GM12878 (cell line): ENCODE measurements around the gene SRD5A1. TPM values are rescaled to one million over a fixed set of nuclear protein-coding genes. Genes with fewer than 3 reads are reported as not detected.

Experiments used
- ATAC-seq: fragments of 200-7000 bp; cut with Tn5 transposase; 3 replicates; pipeline ENCODE4 v1.9.1; 2020; ENCODE audit warnings: mild to moderate bottlenecking, moderate library complexity
- BruUV-seq: library from RNA; stranded (reverse); fragments of 400-500 nt; replicated peaks from 2 replicates; lab custom pipeline; 2021; lab: Mats Ljungman, UMichigan
- CTCF ChIA-PET: fragments of 300-600 bp; sonication (Branson Sonifier 250); formaldehyde crosslinking; extraction: SDS; loops from one replicate; lab custom pipeline; 2021; ENCODE audit warnings: inconsistent platforms; lab: Yijun Ruan, JAX
- POLR2A ChIA-PET: fragments of 350-600 bp; formaldehyde crosslinking; extraction: SDS; loops from one replicate; lab custom pipeline; 2021; ENCODE audit warnings: inconsistent platforms; lab: Charles Lee
- RAD21 ChIA-PET: fragments of 300-600 bp; sonication (Branson Sonifier 250); formaldehyde crosslinking; loops from one replicate; lab custom pipeline; 2023; ENCODE audit warnings: antibody characterized with exemption; ENCODE audit not compliant: unreplicated experiment; lab: Charles Lee
- SMC1A ChIA-PET: fragments of 300-600 bp; sonication (Branson Sonifier 250); formaldehyde crosslinking; loops from one replicate; lab custom pipeline; 2023; ENCODE audit not compliant: unreplicated experiment, uncharacterized antibody; lab: Charles Lee
- DNase-seq: peaks from one replicate; pipeline ENCODE4 v3.0.0-alpha.2; 2011; ENCODE audit warnings: low read depth, low spot score
- FAIRE-seq: peaks from 3 replicates; lab custom pipeline; 2011; peaks lifted over from hg19 to GRCh38; lab: Jason Lieb, UNC
- H2AFZ ChIP-seq: 2 replicates; pipeline ENCODE4 v1.6.0; 2011; ENCODE audit warnings: low read depth, low read length, control low read depth; ENCODE audit not compliant: control insufficient read depth
- H3K27ac ChIP-seq: 2 replicates; pipeline ENCODE4 v1.5.1; 2011; ENCODE audit warnings: control low read depth; ENCODE audit not compliant: control insufficient read depth, insufficient read depth
- H3K27me3 ChIP-seq, 2 experiments: replicated peaks in 1 of 2; 2 replicates each; pipeline versions ENCODE4 v1.6.0 to v1.6.1; 2011; ENCODE audit warnings: low read length in 1 of 2; ENCODE audit not compliant: control insufficient read depth in 2 of 2, insufficient read depth in 2 of 2
- H3K36me3 ChIP-seq, 2 experiments: 2 replicates each; pipeline ENCODE4 v1.5.1; 2011; ENCODE audit warnings: low read length in 1 of 2; ENCODE audit not compliant: control insufficient read depth in 2 of 2, insufficient read depth in 2 of 2
- H3K4me1 ChIP-seq: 2 replicates; pipeline ENCODE4 v1.6.1; 2011; ENCODE audit warnings: mild to moderate bottlenecking, low read length, moderate library complexity, mixed read lengths; ENCODE audit not compliant: control insufficient read depth, insufficient read depth
- H3K4me2 ChIP-seq: 2 replicates; pipeline ENCODE4 v1.6.0; 2011; ENCODE audit warnings: control low read depth; ENCODE audit not compliant: control insufficient read depth, insufficient read depth
- H3K4me3 ChIP-seq: fragments of 200-600 bp; sonication (generic); 2 replicates; pipeline ENCODE4 v1.5.1; 2016
- H3K79me2 ChIP-seq: 2 replicates; pipeline ENCODE4 v1.6.0; 2011; ENCODE audit warnings: low read length; ENCODE audit not compliant: control insufficient read depth, insufficient read depth
- H3K9ac ChIP-seq: 2 replicates; pipeline ENCODE4 v1.8.0; 2011; ENCODE audit warnings: low read length, control low read depth, mixed read lengths; ENCODE audit not compliant: control insufficient read depth, insufficient read depth
- H3K9me3 ChIP-seq: replicated peaks from 3 replicates; pipeline ENCODE4 v1.5.1; 2011; ENCODE audit warnings: mild to moderate bottlenecking, low read length; ENCODE audit not compliant: control insufficient read depth, insufficient read depth
- H4K20me1 ChIP-seq: 2 replicates; pipeline ENCODE4 v1.6.0; 2011; ENCODE audit not compliant: control insufficient read depth, insufficient read depth
- CUX1 ChIP-seq: IDR thresholded peaks from 2 replicates; pipeline ENCODE4 v1.6.1; 2012; ENCODE audit warnings: improper control_type of control experiment, low read depth, low read length; ENCODE audit not compliant: insufficient replicate concordance
- EZH2 ChIP-seq: IDR thresholded peaks from 2 replicates; pipeline ENCODE4 v1.6.1; 2012; ENCODE audit warnings: low read depth, mild to moderate bottlenecking, control low read depth, inconsistent platforms, low read length, borderline replicate concordance; ENCODE audit not compliant: control insufficient read depth
- HSF1 ChIP-seq: fragments of 150-350 bp; IDR thresholded peaks from 2 replicates; pipeline ENCODE4 v1.6.1; 2014; ENCODE audit warnings: mild to moderate bottlenecking, low read depth, low read length
- POLR2A ChIP-seq: IDR thresholded peaks from 2 replicates; pipeline ENCODE4 v1.6.1; 2011; ENCODE audit warnings: low read depth, mild to moderate bottlenecking, low read length
- SUZ12 ChIP-seq: fragments of 200-600 bp; sonication (generic); IDR thresholded peaks from one replicate; pipeline ENCODE4 v1.6.1; 2018; ENCODE audit warnings: antibody characterized with exemption, mild to moderate bottlenecking; ENCODE audit not compliant: unreplicated experiment
- USF2 ChIP-seq: IDR thresholded peaks from 2 replicates; pipeline ENCODE4 v1.6.1; 2011; ENCODE audit warnings: low read depth, low read length, improper control_type of control experiment, borderline replicate concordance
- WGBS: methylation state at CpG from one replicate; pipeline ENCODE4 v1.1.6; 2016; ENCODE audit warnings: low lambda C conversion rate; ENCODE audit not compliant: insufficient replicate concordance, insufficient coverage; ENCODE audit errors: missing lambda C conversion rate; 5-methylcytosine and 5-hydroxymethylcytosine counted together
- in situ Hi-C: fragments of 300-500 bp; cut with MboI; formaldehyde crosslinking; loops from 9 replicates; pipeline ENCODE4 v1.14.3; 2018; ENCODE audit warnings: mixed read lengths
- intact Hi-C: fragments of 100-400 bp; cut with micrococcal nuclease; formaldehyde crosslinking; loops from one replicate; pipeline ENCODE4 v1.14.2; 2022; ENCODE audit not compliant: unreplicated experiment
- polyA plus RNA-seq, 11 experiments: library from polyadenylated mRNA; depleted of rRNA in 4 of 11; unstranded in 6 of 11; stranded (reverse) in 5 of 11; fragments of >200 nt; fragmentation: Nextera tagmentation in 4 of 11; fragmentation: Illumina TruSeq in 1 of 11; extraction: Ambion mirVana in 4 of 11; extraction: Trizol in 1 of 11; gene quantifications; 1 replicate in 1 of 11; 2 replicates in 10 of 11; pipeline versions ENCODE4 v1.2.1 to v1.2.3, GENCODE V29; 2011 to 2016; ENCODE audit warnings: inconsistent platforms in 2 of 11, missing spikeins in 2 of 11, low read depth in 1 of 11
- total RNA-seq, 4 experiments: library from RNA; depleted of rRNA in 3 of 4; stranded (reverse); fragments of >200 nt in 3 of 4; fragmentation: Illumina TruSeq in 1 of 4; extraction: Trizol in 1 of 4; gene quantifications; 2 replicates each; pipeline versions ENCODE4 v1.2.1 to v1.2.3, GENCODE V29; 2013 to 2021

SRD5A1 gene
- total and polyA plus RNA-seq, 10 of the 15 experiments (the other 5 are each of a cell fraction or from before 2014, with no cell fraction given): 0.76 to 20.1 (median 12.3) TPM

DNA sequence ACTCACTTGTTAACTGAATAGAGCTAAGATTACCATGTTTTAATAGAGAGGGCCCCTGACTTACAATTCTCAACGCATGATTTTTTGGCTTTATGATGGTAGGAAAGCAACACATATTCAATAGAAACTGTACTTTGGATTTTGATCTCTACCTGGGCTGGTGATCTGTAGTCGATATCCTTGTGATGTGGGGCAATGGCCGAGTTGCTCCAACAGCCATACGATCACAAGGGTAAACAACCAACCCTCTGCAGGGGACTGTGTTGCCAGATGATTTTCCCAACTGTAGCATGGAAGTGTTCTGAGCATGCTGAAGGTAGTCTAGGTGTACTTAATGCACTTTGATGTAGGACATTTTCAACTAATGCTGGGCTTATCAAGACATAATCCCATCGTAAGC, 36.9 kb upstream of the SRD5A1 start (continued):
- TF ChIP-seq CUX1 (no peak), HSF1 (no peak), USF2 (no peak)

GRCh38 chr5:6597557-6597956, 35.7 kb upstream of the SRD5A1 start:
- no peak overlapping the region for H3K9ac ChIP-seq
- no peak overlapping the region for H3K27ac ChIP-seq
- no peak for TF ChIP-seq SUZ12
- TF ChIP-seq POLR2A: 0 out of 2 replicates have a peak, but pooled peaks have one; percentile 24
- TF ChIP-seq EZH2: no peak
- ChIA-PET POLR2A (no interaction called here), SMC1A (no interaction called here), CTCF (interaction anchor here (1.0 kb wide), 1 partner anchor 147 kb away, joined by 3 read pairs; no protein-coding TSS in a partner anchor), RAD21 (no interaction called here)
- no peaks in the 10 kb centered on the region for H3K27me3 ChIP-seq
- DNase-seq (no peak), ATAC-seq (no peak), FAIRE-seq (no peak)
- H3K4me2 ChIP-seq: no peak overlapping the region
- no peak overlapping the region for H3K4me3 ChIP-seq
- H3K36me3 ChIP-seq: peaks cover 21 to 26% of the 10 kb centered on the region in 2 experiments
- intact Hi-C loops (no loop called here), in situ Hi-C loops (loop anchor here (25.0 kb wide), 1 partner anchor 1110 kb away; no protein-coding TSS in a partner anchor)
- H3K4me1 ChIP-seq: no peaks in the 10 kb centered on the region
- WGBS: over 99% methylated on average over 6 of the region's 6 CpGs
- H2AFZ ChIP-seq: no peak overlapping the region
- no peaks in the 10 kb centered on the region for H4K20me1 ChIP-seq
- H3K9me3 ChIP-seq: no peaks in the 10 kb centered on the region
- H3K79me2 ChIP-seq: no peaks in the 10 kb centered on the region
- no TSS peak for BruUV-seq
